H1 (cell line): ENCODE data around the gene DCAF15. TPM values are rescaled to one million over a fixed set of nuclear protein-coding genes. Genes with fewer than 3 reads are reported as not detected.

Source experiments
- CTCF ChIA-PET: fragments of 300-600 bp; sonication (Branson Sonifier 250); formaldehyde crosslinking; loops from one replicate; lab custom pipeline; 2021; ENCODE audit not compliant: partially characterized antibody; lab: Charles Lee
- POLR2A ChIA-PET: fragments of 300-600 bp; sonication (Branson Sonifier 250); formaldehyde crosslinking; loops from one replicate; lab custom pipeline; 2021; ENCODE audit warnings: inconsistent platforms; ENCODE audit not compliant: partially characterized antibody; lab: Charles Lee
- DNase-seq, 2 experiments: peaks; one replicate each; pipeline versions ENCODE4 v3.0.0 to v3.0.0-alpha.2; 2010 to 2022; ENCODE audit warnings: low spot score in 2 of 2, low read depth in 1 of 2, mixed read lengths in 1 of 2
- FAIRE-seq: peaks from 2 replicates; lab custom pipeline; 2011; peaks lifted over from hg19 to GRCh38; lab: Jason Lieb, UNC
- H2AFZ ChIP-seq: 2 replicates; pipeline ENCODE4 v1.8.1; 2012; ENCODE audit warnings: low read length, inconsistent platforms
- H2AK5ac ChIP-seq: 2 replicates; pipeline ENCODE4 v1.6.1; 2013; ENCODE audit warnings: low read depth, low read length
- H2BK120ac ChIP-seq: replicated peaks from 2 replicates; pipeline ENCODE3; 2013; ENCODE audit warnings: low read depth, low read length, inconsistent platforms
- H2BK12ac ChIP-seq: 2 replicates; pipeline ENCODE4 v1.6.1; 2013; ENCODE audit warnings: low read depth, low read length
- H2BK15ac ChIP-seq: 2 replicates; pipeline ENCODE4 v1.6.1; 2013; ENCODE audit warnings: low read length
- H2BK20ac ChIP-seq: 2 replicates; pipeline ENCODE4 v1.6.1; 2013; ENCODE audit warnings: low read length
- H2BK5ac ChIP-seq: 2 replicates; pipeline ENCODE4 v1.6.1; 2013; ENCODE audit warnings: low read depth, low read length
- H3K14ac ChIP-seq: 2 replicates; pipeline ENCODE4 v1.6.1; 2013; ENCODE audit warnings: inconsistent platforms; ENCODE audit not compliant: insufficient read length
- H3K18ac ChIP-seq: 2 replicates; pipeline ENCODE4 v1.6.1; 2013; ENCODE audit warnings: low read length; ENCODE audit errors: extremely low read depth
- H3K23ac ChIP-seq: 2 replicates; pipeline ENCODE4 v1.6.1; 2013; ENCODE audit warnings: inconsistent platforms; ENCODE audit not compliant: insufficient read length
- H3K23me2 ChIP-seq: 2 replicates; pipeline ENCODE4 v1.6.1; 2013; ENCODE audit warnings: low read depth, low read length
- H3K27ac ChIP-seq: 2 replicates; pipeline ENCODE4 v1.6.1; 2011; ENCODE audit warnings: low read depth, low read length, inconsistent platforms
- H3K27me3 ChIP-seq, 4 experiments: replicated peaks in 1 of 4; 1 replicate in 1 of 4; 2 replicates in 3 of 4; pipeline versions ENCODE4 v1.6.1 to v1.8.1; 2011 to 2013; ENCODE audit warnings: low read length in 3 of 4, mild to moderate bottlenecking in 3 of 4, inconsistent platforms in 2 of 4, mixed read lengths in 2 of 4, moderate library complexity in 1 of 4; ENCODE audit not compliant: control insufficient read depth in 3 of 4, insufficient read depth in 3 of 4; ENCODE audit errors: extremely low read depth in 1 of 4
- H3K36me3 ChIP-seq, 4 experiments: 2 replicates each; pipeline versions ENCODE4 v1.6.1 to v1.8.1; 2011 to 2013; ENCODE audit warnings: mild to moderate bottlenecking in 4 of 4, low read length in 3 of 4, moderate library complexity in 2 of 4, control low read depth in 1 of 4, inconsistent platforms in 1 of 4; ENCODE audit not compliant: insufficient read depth in 4 of 4, control insufficient read depth in 2 of 4
- H3K4ac ChIP-seq: replicated peaks from 2 replicates; pipeline ENCODE3; 2013; ENCODE audit warnings: low read length, low read depth, mixed read lengths, inconsistent platforms; ENCODE audit not compliant: insufficient read length
- H3K4me1 ChIP-seq, 4 experiments: replicated peaks in 1 of 4; 1 replicate in 1 of 4; 2 replicates in 3 of 4; pipeline versions ENCODE4 v1.6.1 to v1.8.1; 2011 to 2013; ENCODE audit warnings: low read length in 3 of 4, inconsistent platforms in 2 of 4, mixed read lengths in 1 of 4; ENCODE audit not compliant: insufficient read depth in 4 of 4, control insufficient read depth in 3 of 4
- H3K4me2 ChIP-seq, 2 experiments: 2 replicates each; pipeline versions ENCODE4 v1.6.1 to v1.8.1; 2011 to 2013; ENCODE audit warnings: low read depth in 2 of 2, low read length in 2 of 2, control low read depth in 1 of 2, inconsistent platforms in 1 of 2, mild to moderate bottlenecking in 1 of 2; ENCODE audit not compliant: insufficient read depth in 1 of 2
- H3K4me3 ChIP-seq, 4 experiments: fragments of 200-600, 300-600 bp in 1 of 4; sonication (generic), shearing (Covaris generic), sonication (Bioruptor Twin) in 1 of 4; 2 replicates each; pipeline versions ENCODE4 v1.5.1 to v1.8.1; 2011 to 2016; ENCODE audit warnings: low read length in 4 of 4, low read depth in 3 of 4, control low read depth in 2 of 4, inconsistent platforms in 2 of 4, mild to moderate bottlenecking in 2 of 4, mixed read lengths in 1 of 4, moderate library complexity in 1 of 4; ENCODE audit not compliant: insufficient read depth in 2 of 4; ENCODE audit errors: extremely low read depth in 1 of 4
- H3K56ac ChIP-seq: replicated peaks from 2 replicates; pipeline ENCODE3; 2013; ENCODE audit warnings: low read depth, mild to moderate bottlenecking, mixed read lengths, low read length, inconsistent platforms; ENCODE audit not compliant: insufficient read length
- H3K79me1 ChIP-seq: 2 replicates; pipeline ENCODE4 v1.6.1; 2013; ENCODE audit warnings: low read depth, low read length, control low read depth
- H3K79me2 ChIP-seq, 2 experiments: 2 replicates each; pipeline versions ENCODE4 v1.6.1 to v1.8.1; 2012 to 2013; ENCODE audit warnings: low read length in 2 of 2, mild to moderate bottlenecking in 2 of 2, inconsistent platforms in 1 of 2; ENCODE audit not compliant: insufficient read depth in 2 of 2, control insufficient read depth in 1 of 2
- H3K9ac ChIP-seq, 4 experiments: replicated peaks in 1 of 4; 1 replicate in 1 of 4; 2 replicates in 3 of 4; pipeline versions ENCODE4 v1.6.1 to v1.8.1; 2011 to 2013; ENCODE audit warnings: low read depth in 3 of 4, low read length in 3 of 4, control low read depth in 2 of 4, mild to moderate bottlenecking in 2 of 4, moderate library complexity in 2 of 4, inconsistent platforms in 1 of 4; ENCODE audit errors: extremely low read depth in 1 of 4
- H3K9me3 ChIP-seq, 2 experiments: 2 replicates each; pipeline versions ENCODE4 v1.6.1 to v1.8.1; 2012 to 2013; ENCODE audit warnings: mild to moderate bottlenecking in 2 of 2, moderate library complexity in 2 of 2, control low read depth in 1 of 2, inconsistent platforms in 1 of 2, low read depth in 1 of 2, low read length in 1 of 2, mixed read lengths in 1 of 2; ENCODE audit not compliant: insufficient read depth in 2 of 2
- H4K20me1 ChIP-seq, 2 experiments: replicated peaks in 1 of 2; 2 replicates each; pipeline versions ENCODE3 to v1.8.1; 2011 to 2013; ENCODE audit warnings: inconsistent platforms in 2 of 2, low read length in 2 of 2, mild to moderate bottlenecking in 1 of 2; ENCODE audit not compliant: insufficient read depth in 2 of 2, control insufficient read depth in 1 of 2
- H4K5ac ChIP-seq: 2 replicates; pipeline ENCODE4 v1.6.1; 2013; ENCODE audit warnings: low read length, low read depth, mixed read lengths, inconsistent platforms; ENCODE audit not compliant: insufficient read length
- H4K8ac ChIP-seq: 2 replicates; pipeline ENCODE4 v1.8.0; 2013; ENCODE audit warnings: mild to moderate bottlenecking, moderate library complexity, low read length, inconsistent platforms; ENCODE audit not compliant: insufficient read depth; ENCODE audit errors: extremely low read depth
- H4K91ac ChIP-seq: replicated peaks from 2 replicates; pipeline ENCODE3; 2013; ENCODE audit warnings: low read length, mixed read lengths, inconsistent platforms; ENCODE audit not compliant: insufficient read length
- ASH2L ChIP-seq: fragments of 200-600, 300-600 bp; sonication (generic); IDR thresholded peaks from one replicate; pipeline ENCODE4 v1.7.1; 2017; ENCODE audit warnings: low read length
- CHD1 ChIP-seq: IDR thresholded peaks from 2 replicates; pipeline ENCODE4 v1.6.1; 2012; ENCODE audit warnings: low read depth, low read length, improper control_type of control experiment
- CTBP2 ChIP-seq: IDR thresholded peaks from 2 replicates; pipeline ENCODE4 v1.7.0; 2011; ENCODE audit warnings: borderline replicate concordance, mild to moderate bottlenecking, moderate library complexity, mixed read lengths, low read length; ENCODE audit not compliant: insufficient read depth, insufficient read length
- GTF2F1 ChIP-seq: IDR thresholded peaks from 2 replicates; pipeline ENCODE4 v1.6.1; 2012; ENCODE audit warnings: low read depth, low read length, improper control_type of control experiment, borderline replicate concordance
- KDM5A ChIP-seq: fragments of 200-600 bp; IDR thresholded peaks from 2 replicates; pipeline ENCODE4 v1.7.1; 2012; ENCODE audit warnings: mild to moderate bottlenecking, low read length, inconsistent platforms, mixed read lengths
- POLR2A ChIP-seq, 2 experiments: IDR thresholded peaks; 1 replicate in 1 of 2; 2 replicates in 1 of 2; pipeline ENCODE4 v1.6.1; 2011; ENCODE audit warnings: low read depth in 2 of 2, low read length in 2 of 2, mild to moderate bottlenecking in 2 of 2; ENCODE audit errors: control extremely low read depth in 1 of 2
- RFX5 ChIP-seq: IDR thresholded peaks from 2 replicates; pipeline ENCODE4 v1.6.1; 2011; ENCODE audit warnings: low read depth, low read length, improper control_type of control experiment, borderline replicate concordance
- RNF2 ChIP-seq: fragments of 200-900, 300-1000 bp; sonication (generic); IDR thresholded peaks from 2 replicates; pipeline ENCODE4 v1.7.1; 2016; ENCODE audit warnings: borderline replicate concordance, low read depth, mild to moderate bottlenecking, antibody characterized with exemption, low read length; ENCODE audit not compliant: poor library complexity, severe bottlenecking; ENCODE audit errors: missing control alignments
- SP1 ChIP-seq: IDR thresholded peaks from 2 replicates; pipeline ENCODE4 v1.6.1; 2011; ENCODE audit warnings: low read depth, low read length
- SP2 ChIP-seq: IDR thresholded peaks from 2 replicates; pipeline ENCODE4 v1.6.1; 2012; ENCODE audit warnings: mild to moderate bottlenecking, low read length, inconsistent platforms
- TAF1 ChIP-seq: IDR thresholded peaks from 2 replicates; pipeline ENCODE4 v1.6.1; 2011; ENCODE audit warnings: mild to moderate bottlenecking, low read depth, low read length
- WGBS, 2 experiments: shearing (Covaris generic) in 1 of 2; methylation state at CpG; one replicate each; pipeline versions ENCODE4 v1.1.6 to v1.1.7; 2013 to 2015; ENCODE audit warnings: low lambda C conversion rate in 2 of 2, mixed read lengths in 2 of 2, inconsistent platforms in 1 of 2, low coverage in 1 of 2, missing lambda C conversion rate in 1 of 2; ENCODE audit not compliant: insufficient replicate concordance in 2 of 2, insufficient coverage in 1 of 2, insufficient read length in 1 of 2; ENCODE audit errors: extremely low coverage in 1 of 2, missing lambda C conversion rate in 1 of 2; 5-methylcytosine and 5-hydroxymethylcytosine counted together
- polyA plus RNA-seq, 7 experiments: library from polyadenylated mRNA; depleted of rRNA in 3 of 7; stranded (reverse) in 5 of 7; unstranded in 2 of 7; fragments of >200 nt in 5 of 7; fragments of 200-250 nt in 2 of 7; gene quantifications; 1 replicate in 5 of 7; 2 replicates in 1 of 7; 4 replicates in 1 of 7; pipeline versions ENCODE4 v1.2.1 to v1.2.3, GENCODE V29; 2011 to 2013; ENCODE audit warnings: missing spikeins in 2 of 7, mixed read lengths in 2 of 7
- total RNA-seq: library from RNA; stranded (reverse); fragmentation: NEBNext Ultra II Directional; extraction: Animal tissue kit (Norgen Biotek cat#: 25700); gene quantifications from 2 replicates; pipeline ENCODE4 v1.2.1, GENCODE V29; 2021
- TF ChIP-seq, protein P1 (sequence below): IDR thresholded peaks from 2 replicates; pipeline ENCODE4 v1.6.1; 2012; ENCODE audit warnings: low read length, inconsistent platforms

Gene DCAF15
- total and polyA plus RNA-seq, 2 of the 8 experiments (the other 6 are each of a cell fraction or from before 2014, with no cell fraction given): 68.7 to 80.8 TPM

DNA sequence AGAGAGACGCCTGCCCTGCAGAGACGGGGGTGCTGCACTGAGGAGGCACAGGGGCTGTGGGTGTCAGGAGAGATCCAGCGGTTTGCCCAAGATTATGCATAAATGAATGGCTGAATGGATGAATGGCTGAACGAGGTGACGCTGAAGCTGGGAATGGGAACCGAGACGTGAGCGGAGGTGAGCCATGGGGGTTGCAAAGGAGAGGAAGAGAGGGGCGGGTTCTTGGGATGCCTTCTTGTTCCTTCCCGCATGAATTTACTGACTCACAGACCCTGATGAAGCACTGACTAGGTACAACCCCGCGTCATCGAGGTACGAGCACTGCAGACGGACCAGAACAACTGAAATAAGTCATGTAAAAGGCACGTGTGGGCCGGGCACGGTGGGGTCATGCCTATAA lies 16.7 kb downstream of the DCAF15 start:
- no peak overlapping the region for H3K23ac ChIP-seq
- no peak overlapping the region for H4K8ac ChIP-seq
- no peak overlapping the region for H2AK5ac ChIP-seq
- no peaks in the 10 kb centered on the region for H4K20me1 ChIP-seq
- no peak overlapping the region for H4K5ac ChIP-seq
- H3K18ac ChIP-seq: no peak overlapping the region
- peaks cover 0 to 21% (median 10%) of the 10 kb centered on the region in 4 experiments; a peak in 5 of 8 replicates for H3K36me3 ChIP-seq
- ChIA-PET CTCF (interaction anchor here (0.7 to 2.0 kb wide), 6 partner anchors 8 to 106 kb away, joined by 3 to 6 read pairs (median 4); partner anchors contain the start of gene MISP3), POLR2A (interaction anchor here (1.1 to 3.0 kb wide), 3 partner anchors 7 to 16 kb away, joined by 3 to 14 read pairs (median 4); partner anchors contain the start of gene DCAF15)
- no peak overlapping the region for H2BK12ac ChIP-seq
- H3K79me2 ChIP-seq: no peaks in the 10 kb centered on the region
- no peak overlapping the region for H2BK5ac ChIP-seq
- no peaks in the 10 kb centered on the region for H3K4me1 ChIP-seq
- H3K9me3 ChIP-seq: no peaks in the 10 kb centered on the region
- FAIRE-seq: no peak
- H4K91ac ChIP-seq: no peak overlapping the region
- no peak overlapping the region for H3K4me3 ChIP-seq
- DNase-seq: no peak
- no peak overlapping the region for H2BK20ac ChIP-seq
- H3K4me2 ChIP-seq: no peak overlapping the region
- no peak overlapping the region for H2BK120ac ChIP-seq
- no peaks in the 10 kb centered on the region; a peak in 1 of 7 replicates for H3K27me3 ChIP-seq
- H3K14ac ChIP-seq: no peak overlapping the region
- H3K56ac ChIP-seq: no peak overlapping the region
- no peak overlapping the region for H2AFZ ChIP-seq
- H3K23me2 ChIP-seq: 0 out of 2 replicates have a peak, but pooled peaks cover 1% of the 10 kb centered on the region
- no peak overlapping the region for H3K4ac ChIP-seq
- H3K9ac ChIP-seq: no peak overlapping the region
- H3K27ac ChIP-seq: no peak overlapping the region
- H3K79me1 ChIP-seq: no peaks in the 10 kb centered on the region
- 88% methylated on average over 17 of the region's 18 CpGs; no CpG with 5 or more reads in 1 of the 2 experiments for WGBS, 2 experiments
- H2BK15ac ChIP-seq: no peak overlapping the region
- no peak for TF ChIP-seq CHD1
- TF ChIP-seq CTBP2: no peak
- no peak for TF ChIP-seq ASH2L
- TF ChIP-seq SP2: no peak
- TF ChIP-seq, protein P1, sequence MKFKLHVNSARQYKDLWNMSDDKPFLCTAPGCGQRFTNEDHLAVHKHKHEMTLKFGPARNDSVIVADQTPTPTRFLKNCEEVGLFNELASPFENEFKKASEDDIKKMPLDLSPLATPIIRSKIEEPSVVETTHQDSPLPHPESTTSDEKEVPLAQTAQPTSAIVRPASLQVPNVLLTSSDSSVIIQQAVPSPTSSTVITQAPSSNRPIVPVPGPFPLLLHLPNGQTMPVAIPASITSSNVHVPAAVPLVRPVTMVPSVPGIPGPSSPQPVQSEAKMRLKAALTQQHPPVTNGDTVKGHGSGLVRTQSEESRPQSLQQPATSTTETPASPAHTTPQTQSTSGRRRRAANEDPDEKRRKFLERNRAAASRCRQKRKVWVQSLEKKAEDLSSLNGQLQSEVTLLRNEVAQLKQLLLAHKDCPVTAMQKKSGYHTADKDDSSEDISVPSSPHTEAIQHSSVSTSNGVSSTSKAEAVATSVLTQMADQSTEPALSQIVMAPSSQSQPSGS: no peak
- no peak for TF ChIP-seq RFX5
- no peak for TF ChIP-seq RNF2
- TF ChIP-seq GTF2F1: no peak
- TF ChIP-seq SP1: no peak
- no peak for TF ChIP-seq TAF1
- TF ChIP-seq KDM5A: no peak
- no peak for TF ChIP-seq POLR2A (IDR thresholded peaks at IDR 0.05; ENCODE audit: control extremely low read depth in 1 of 2, low read depth in 2 of 2, low read length in 2 of 2)
